Right ventricle myocardium superior (tissue), 1 donor: ENCODE measurements around the gene ERCC5. TPM values are rescaled to one million over a fixed set of nuclear protein-coding genes. Genes with fewer than 3 reads are reported as not detected.

ENCODE experiments used
- ATAC-seq: fragments of 200-7000 bp; cut with Tn5 transposase; one replicate; pipeline ENCODE4 v1.9.1; 2020; ENCODE audit warnings: mild to moderate bottlenecking; ENCODE audit not compliant: poor library complexity
- DNase-seq: peaks from one replicate; pipeline ENCODE4 v3.0.0-alpha.2; 2020
- intact Hi-C: fragments of 100-400 bp; cut with DNase I; formaldehyde crosslinking; loops from one replicate; pipeline ENCODE4 v1.11.2; 2022
- total RNA-seq: library from RNA; stranded (reverse); fragmentation: NEBNext Ultra II Directional; extraction: Animal tissue kit (Norgen Biotek cat#: 25700); gene quantifications from one replicate; pipeline ENCODE4 v1.2.1, GENCODE V29; 2021
- donor health status: DM: no; HTN: yes; CAD: no; lungs with severe emphysema.

Gene ERCC5
- total RNA-seq, 1 donor from 2014 or later: 25.7 TPM

DNA sequence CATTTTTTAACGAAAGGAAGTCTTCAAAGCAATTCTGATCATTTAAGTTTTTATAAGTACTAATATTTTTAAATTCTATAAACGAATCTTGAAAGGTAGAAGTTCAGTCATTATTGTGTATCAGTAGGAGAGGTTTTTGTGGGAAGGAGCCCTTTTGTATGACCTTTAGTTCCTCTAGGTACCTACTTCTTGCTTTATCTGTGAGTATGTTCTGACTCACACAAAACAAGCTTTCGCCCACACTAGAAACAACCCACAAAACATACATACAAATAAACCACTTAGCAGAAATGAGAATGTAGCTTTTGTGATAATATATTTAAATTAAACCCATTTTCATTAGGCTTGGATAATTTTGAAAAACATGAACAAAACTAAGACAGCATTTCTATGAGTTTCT, 27.8 kb downstream of the ERCC5 start:
- DNase-seq: no peak
- ATAC-seq: no peak
- intact Hi-C loops: no loop called here

DNA sequence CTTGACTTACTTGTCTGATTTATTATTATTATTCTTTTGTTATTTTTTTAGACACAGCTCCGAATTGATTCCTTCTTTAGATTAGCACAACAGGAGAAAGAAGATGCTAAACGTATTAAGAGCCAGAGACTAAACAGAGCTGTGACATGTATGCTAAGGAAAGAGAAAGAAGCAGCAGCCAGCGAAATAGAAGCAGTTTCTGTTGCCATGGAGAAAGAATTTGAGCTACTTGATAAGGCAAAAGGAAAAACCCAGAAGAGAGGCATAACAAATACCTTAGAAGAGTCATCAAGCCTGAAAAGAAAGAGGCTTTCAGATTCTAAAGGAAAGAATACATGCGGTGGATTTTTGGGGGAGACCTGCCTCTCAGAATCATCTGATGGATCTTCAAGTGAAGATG, 29.4 kb downstream of the ERCC5 start:
- intact Hi-C loops: no loop called here
- no peak for ATAC-seq
- no peak for DNase-seq

DNA sequence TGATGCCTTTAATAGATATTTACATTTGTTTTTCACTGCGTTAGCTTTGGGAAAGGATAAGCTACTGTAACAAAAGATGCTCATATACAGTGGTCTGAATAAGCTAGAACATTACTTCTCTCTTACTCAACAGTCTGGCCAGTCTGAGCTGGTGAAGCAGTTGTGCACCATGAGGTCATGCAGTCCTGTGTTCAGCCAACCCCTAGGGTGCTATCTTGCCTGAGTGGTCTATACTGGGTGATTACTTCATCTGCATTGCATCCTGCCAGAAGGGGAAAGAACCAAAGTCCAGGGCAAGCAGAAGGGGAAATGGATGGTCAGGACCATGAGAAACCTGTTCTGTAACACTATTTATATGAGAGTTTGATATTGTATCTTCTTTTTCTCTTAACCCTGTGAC, 31.5 kb downstream of the ERCC5 start:
- ATAC-seq: peak; percentile 59
- intact Hi-C loops: no loop called here
- DNase-seq: no peak

DNA sequence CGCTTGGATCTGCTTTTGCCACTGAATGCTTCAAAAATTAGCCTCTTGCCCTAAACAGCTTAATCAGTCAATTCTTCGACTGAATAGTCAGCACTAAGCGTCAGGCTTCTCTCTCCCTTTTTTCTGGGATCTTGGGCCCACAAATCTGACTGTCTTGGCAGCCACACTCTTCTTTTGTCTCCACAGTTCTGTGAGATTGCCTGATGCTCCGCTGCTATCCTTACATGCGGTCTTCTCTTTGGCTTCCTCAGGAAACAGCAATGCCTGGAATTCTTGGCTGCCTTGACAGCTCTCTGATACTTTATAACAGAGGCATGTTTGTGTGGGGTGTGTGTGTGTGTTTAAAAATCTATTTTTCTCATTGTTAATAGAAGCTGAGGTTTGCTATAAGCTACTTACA, 32.6 kb downstream of the ERCC5 start:
- intact Hi-C loops: no loop called here
- DNase-seq (no peak), ATAC-seq (no peak)

DNA sequence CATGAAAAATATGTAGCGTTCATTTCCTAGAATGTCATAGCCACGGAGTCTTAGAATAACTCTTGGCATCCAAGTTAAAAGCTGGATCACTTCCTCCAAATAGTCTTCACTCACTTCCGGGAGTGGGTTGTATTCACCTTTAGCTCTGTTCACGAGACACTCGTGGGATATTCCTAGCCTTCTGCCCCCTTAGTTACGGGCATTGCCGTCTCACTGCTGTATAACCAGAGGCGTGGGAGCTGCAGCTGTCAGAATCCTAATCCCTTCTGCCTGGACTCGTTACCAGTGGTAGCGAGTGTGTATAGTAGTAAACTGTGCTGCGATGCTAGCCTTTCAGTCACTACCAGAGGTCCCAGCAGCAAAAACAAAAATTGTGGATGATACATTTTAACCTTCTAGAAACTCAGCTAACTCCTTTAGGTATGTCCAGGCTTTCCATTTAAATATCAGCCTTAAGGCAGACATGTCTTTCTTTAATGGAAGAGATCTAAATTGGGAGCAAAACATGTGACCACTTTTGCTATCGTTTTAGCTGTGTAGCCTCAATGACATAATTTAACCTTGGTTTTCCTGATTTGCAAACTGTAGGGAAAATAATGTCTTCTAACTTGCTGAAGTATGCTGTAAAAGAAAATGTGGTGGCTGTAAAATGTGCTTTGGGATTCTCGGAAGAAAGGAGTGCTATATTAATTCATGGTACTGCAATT, 34.1 kb downstream of the ERCC5 start:
- no peak for DNase-seq
- ATAC-seq: peak; percentile 79
- intact Hi-C loops: no loop called here

DNA sequence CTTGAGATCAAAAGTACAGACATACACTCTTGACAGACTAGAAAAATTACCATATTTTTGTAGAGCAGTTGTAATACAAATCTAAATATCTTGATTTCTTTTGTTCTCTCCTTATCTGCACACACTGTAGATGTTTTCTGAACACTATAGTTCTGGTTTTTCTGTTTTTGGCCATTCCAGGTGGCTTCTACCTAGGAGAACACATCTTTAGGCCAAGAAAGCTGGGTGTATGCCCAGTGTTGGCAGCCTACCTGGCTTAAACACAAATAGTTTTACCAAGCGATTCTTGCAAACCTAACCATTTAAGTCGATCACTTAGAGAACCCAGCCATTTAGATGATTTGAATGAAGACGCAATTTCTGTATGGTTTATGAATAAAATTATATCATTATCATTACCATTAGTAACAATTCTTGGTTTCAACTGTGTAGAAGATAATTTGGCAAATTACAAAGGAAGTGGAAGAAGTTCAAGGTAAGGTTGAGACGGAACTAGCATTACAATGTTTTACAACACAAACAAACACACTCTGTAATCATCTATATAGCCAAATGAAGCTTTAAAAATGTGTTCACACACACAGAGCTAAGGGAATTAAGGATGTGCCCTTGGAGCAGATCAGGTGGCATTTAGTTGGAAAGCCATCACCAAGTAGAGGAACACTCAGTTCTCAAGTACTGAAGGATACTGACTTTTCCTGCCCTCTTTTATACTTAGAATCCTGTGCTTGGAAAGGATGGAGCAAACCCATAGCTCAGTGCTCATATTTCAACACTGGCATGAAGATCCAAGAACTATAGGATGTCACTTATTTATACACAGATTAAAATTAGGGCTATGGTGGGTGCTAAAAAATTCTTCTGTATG, 36.2 kb downstream of the ERCC5 start:
- intact Hi-C loops: no loop called here
- DNase-seq (no peak), ATAC-seq (no peak)

DNA sequence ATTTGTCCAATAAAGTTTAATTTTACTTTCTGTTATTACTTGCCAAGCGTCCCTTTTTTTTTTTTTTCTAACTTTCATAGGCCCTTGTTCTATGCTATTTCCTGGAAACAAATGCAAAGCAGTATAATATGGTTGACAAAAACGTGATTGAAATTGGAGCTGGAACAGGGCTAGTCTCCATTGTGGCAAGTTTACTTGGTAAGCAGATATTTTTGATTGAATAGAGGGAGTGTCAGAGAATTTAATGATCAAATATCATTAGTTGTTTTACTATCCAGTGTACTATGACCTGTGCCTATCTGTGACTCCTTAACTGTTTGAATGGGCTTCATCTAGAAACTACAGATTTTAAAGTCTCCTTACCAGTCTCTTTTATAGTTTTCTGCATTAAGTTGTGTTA, 46.7 kb downstream of the ERCC5 start:
- no peak for ATAC-seq
- intact Hi-C loops: no loop called here
- no peak for DNase-seq

DNA sequence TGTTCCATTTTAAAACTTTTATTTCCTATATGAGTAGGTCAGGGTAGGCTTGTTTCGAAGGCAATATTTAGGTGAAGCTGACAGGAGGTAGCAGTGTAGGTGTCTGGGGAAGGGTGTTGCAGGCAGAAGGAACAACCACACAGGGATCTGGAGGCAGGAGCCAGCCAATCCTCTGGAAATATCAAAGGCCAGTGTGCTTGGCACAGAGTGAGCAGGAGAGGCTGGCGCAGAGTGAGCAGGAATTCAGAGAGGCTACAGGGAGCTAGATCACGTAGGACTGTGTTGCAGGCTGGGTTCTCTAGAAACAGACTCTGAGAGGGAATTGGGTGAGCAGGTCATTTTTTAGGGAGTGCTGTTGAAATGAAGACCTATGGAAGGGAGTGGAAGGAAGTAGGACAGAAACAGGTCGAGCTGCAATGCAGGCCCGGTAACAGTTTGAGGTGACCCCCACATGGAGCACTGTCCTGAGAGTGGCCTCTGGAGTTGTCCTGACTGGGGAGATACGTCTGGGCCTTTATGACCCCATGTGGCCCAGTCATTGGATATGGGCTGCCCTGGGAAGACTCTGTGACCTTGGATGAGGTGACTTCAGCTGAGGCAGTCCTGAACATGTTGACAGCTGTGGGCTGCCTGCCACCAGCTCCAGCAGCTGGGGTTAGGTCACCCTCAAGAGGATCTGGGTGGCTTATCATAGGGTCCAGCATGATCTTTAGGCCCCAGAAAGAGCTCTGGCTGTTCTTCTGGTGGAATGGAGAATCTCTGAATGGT, 51.7 kb downstream of the ERCC5 start:
- DNase-seq: peak; percentile 83
- intact Hi-C loops: no loop called here
- peak; percentile 97 for ATAC-seq

DNA sequence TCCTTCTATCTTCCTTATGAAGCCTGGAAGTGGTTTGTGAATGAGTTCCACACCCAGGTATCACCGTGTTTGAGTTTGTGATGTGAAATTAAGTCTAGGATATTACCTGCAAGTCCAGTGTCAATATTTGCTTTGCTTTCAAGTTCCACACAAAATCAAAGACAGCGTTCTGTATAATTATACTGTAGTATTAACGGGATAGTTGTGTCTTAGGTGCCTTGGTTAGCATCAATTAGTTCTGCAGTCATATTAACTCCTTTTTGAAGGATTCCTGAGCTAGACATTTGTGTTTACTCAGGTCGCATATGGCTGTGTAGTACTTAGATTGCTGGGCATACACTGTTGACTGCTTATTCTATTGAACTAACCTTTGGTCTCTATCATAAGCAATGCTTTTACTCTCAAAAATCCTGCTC, 54.4 kb downstream of the ERCC5 start:
- intact Hi-C loops: no loop called here
- DNase-seq (no peak), ATAC-seq (no peak)

DNA sequence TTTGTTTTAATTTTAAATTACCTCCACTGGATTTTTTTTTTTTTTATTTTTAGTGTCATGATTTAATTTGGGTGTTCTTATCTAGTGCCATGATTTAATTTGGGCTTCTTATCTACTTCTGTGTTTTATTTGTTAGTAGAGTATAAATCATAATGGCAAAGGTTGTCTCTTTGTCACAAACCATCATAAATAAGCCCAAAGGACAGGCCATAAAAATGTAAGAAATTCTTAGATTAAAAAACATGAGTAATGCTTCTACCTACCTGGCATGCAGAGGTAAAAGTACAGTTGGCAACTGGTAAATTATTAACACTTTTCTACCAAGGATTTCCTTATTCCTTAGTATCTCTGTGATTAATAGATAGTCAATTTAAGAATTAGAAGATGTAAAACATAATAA, 55.2 kb downstream of the ERCC5 start:
- no peak for ATAC-seq
- intact Hi-C loops: no loop called here
- DNase-seq: no peak

DNA sequence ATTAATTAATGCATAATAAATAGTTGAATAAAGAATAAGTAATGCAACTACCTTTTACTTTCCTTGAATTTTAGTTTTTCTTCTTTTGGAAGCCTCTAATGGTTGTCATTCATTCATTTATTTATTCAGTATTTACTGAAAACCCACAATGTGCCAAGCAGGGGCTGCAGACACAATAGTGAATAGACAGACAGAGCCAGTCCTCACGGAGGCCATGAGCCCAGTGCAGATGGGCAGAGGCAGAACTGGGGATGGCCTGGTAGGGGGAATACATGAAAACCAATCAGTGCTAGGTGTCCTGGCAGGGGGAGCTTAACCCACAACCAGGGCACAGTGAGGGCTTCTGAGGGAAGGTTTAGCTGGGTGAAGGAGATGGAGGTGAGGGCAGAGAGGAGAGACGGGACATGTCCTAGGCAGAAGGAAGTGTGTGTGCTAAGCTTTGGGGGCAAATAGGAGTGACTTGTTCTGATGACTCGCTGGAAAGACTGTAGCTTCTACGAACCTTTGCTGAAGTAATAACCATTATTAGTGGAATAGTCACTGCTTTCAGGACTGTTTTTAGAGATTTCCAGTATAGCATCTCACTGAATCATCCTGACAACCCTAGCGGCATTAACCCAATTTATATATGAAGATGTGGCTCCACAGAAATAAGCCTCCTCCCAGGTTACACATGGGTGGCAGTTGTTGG, 55.9 kb downstream of the ERCC5 start:
- ATAC-seq: no peak
- no peak for DNase-seq
- intact Hi-C loops: no loop called here

DNA sequence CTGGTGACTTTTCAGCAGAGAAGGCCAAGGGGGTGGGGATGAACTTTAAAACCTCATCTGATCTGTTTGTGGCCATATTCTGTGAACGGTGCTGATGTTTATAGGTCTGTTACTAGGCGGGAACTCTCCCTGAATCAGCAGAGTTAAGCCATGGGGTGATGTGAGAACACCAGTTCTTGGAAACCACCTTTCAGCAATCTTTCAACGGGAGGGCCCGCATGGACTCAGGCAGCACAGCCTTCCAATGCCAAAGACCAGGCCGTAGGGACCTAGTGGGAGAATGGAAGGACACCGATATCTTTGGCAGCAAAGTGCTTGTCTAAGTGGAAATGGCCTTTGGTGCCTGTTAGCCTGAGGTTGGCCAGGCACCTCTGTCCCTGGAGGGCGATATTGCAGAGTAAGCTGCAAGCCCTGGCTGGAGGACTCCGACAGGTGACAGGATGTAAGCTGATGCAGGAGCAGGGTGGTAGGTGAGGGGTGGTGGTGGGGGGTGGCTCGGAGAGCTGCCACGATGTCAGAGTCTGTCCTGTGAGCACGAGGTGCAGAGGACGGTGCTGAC, 57.0 kb downstream of the ERCC5 start:
- intact Hi-C loops: no loop called here
- DNase-seq (peak; percentile 45), ATAC-seq (peak; percentile 88)

DNA sequence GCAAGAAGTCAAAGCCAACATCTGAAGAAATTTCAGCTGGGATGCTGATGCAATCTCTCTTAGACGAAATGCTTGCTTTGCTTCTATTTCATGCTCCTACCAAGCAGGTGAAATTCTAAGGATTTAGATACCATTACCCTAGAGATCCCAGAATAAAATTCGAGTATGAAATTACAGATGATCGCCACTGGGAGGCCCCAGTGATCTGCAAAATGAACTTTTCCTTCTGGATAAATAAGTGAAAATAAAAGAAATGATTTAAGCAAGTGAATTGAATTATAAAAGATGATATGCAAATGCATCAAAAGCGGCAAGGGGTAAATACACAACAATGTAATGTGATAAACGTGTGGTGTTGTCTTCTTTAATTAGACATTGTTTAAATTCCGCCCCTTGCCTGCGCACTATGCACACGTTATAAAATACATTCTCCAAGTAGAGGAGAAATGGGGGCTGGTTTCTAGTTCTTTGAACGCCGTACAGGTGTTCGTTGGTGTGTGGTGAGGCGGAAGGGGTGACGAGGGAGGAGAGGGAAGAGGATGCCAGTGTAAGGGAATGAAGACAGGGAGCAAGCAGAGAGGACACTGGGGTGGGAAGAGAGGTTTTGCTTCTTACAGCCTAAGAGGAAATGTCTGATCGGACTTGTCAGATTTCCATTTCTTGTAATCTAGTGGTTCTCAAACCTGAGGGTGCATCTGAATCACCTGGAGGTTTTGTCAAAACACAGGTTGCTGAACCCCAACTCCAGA, 58.0 kb downstream of the ERCC5 start:
- no peak for ATAC-seq
- intact Hi-C loops: no loop called here
- DNase-seq: no peak

DNA sequence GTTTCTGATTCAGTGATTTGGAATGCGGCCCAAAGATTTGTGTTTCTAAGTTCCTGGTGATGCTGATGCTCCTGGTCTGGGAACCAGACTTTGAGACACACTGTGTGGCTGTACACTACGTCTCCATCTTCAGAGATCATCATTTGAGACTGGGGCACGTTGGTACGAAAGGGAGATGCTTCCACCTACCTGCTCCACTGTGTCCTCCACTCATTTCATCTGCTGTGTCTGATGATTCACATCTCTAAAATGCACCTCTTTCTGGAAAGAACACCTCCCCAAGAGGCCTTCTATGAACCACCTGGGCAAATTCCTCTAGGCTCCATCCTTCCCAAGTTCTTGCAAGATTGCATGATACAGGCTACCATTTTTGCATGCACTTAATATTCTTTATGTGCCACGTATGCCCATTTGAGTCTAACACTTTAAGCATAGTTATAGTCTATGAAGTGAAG, 58.6 kb downstream of the ERCC5 start:
- ATAC-seq (no peak), DNase-seq (no peak)
- intact Hi-C loops: no loop called here

DNA sequence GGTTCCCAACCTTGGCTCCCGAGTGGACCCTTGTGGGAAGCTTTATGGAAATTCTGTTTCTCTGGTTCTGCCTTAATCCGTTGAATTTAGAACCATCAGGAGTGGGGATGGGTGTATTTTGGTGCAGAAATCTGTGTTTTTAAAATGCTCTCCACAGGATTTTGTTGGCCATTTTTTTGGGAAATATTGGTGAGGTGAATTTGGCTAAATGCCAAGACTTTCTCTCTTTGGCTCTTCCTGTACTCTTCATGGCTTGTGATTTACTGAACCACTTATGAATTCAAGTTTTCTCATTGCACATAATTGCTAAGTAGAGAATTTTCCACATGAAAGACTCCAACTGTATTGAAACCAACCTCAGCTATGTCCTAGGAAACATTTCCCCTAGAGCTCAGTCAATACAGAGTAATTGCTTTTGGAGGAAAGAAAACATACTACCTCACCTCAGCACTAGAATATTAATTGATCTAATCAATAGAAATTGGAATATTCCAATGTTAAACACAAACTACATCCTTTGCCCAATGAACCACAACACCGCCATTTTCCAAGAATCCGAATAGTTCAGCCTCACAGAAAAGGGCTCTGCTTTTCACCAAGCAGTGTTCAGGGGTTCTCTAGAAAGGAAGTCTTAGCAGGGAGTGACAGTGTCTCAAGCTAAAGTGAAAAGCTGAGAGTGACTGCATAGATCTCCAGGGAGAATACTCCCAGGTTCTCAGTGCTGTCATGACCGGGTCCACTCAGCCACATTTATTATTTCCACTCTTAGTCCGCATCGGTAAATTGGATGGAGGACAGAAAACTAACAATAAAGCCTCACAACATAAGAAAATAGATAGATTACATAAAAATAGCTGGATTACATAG, 60.3 kb downstream of the ERCC5 start:
- ATAC-seq (no peak), DNase-seq (no peak)
- intact Hi-C loops: no loop called here

DNA sequence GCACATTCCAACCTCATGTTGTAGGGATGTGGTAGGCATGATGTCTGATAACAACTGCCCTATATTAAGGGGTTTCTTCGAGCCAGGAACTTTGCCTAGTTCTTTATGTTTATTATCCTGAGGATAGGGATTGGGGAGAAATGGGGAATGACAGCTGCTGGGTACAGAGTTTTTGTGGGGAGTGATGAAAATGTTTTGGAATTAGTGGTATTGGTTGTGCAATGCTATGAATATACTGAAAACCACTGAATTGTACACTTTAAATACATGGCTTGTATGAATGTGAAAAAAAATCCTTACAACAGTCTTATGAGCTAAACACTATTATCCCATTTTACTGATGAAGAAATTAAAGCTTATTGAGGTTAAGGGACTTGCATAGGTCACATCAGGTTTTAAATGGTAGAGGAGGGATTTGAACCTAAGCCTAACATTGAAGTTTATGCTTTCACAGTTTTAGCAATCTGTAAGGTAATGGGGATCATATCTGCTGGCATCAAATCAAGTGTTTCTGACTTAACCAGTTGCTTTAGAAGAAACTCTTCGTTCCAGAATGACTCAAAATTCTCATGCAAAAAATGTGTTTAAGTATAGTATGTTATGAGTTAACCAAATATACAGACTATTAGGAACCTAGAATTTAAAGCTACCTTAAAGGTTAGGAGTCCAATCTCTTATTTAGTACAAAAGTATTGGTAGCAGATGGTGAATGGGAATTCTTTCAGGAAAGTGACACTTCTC, 61.4 kb downstream of the ERCC5 start:
- DNase-seq (no peak), ATAC-seq (no peak)
- intact Hi-C loops: no loop called here
